SK-N-SH (cell line): ENCODE results near the gene SPG7. TPM values are rescaled to one million over a fixed set of nuclear protein-coding genes. Genes with fewer than 3 reads are reported as not detected.

Experiments
- CTCF ChIA-PET: fragments of 300-600, 350-600 bp; formaldehyde crosslinking; extraction: SDS; loops from one replicate; lab custom pipeline; 2021; lab: Yijun Ruan, JAX
- POLR2A ChIA-PET: fragments of 350-600 bp; sonication (Branson Sonifier 250); formaldehyde crosslinking; extraction: SDS; loops from one replicate; lab custom pipeline; 2020; ENCODE audit warnings: antibody characterized with exemption, inconsistent platforms; lab: Yijun Ruan, JAX
- DNase-seq: peaks from one replicate; pipeline ENCODE4 v3.0.0; 2012
- H2AFZ ChIP-seq: fragments of 200-600 bp; sonication (generic); 2 replicates; pipeline ENCODE4 v1.8.1; 2016; ENCODE audit warnings: antibody characterized with exemption, mild to moderate bottlenecking, low read depth
- H3F3A ChIP-seq: fragments of 200-600 bp; sonication (generic); replicated peaks from 2 replicates; pipeline ENCODE3; 2016; ENCODE audit warnings: antibody characterized with exemption, mild to moderate bottlenecking; ENCODE audit not compliant: insufficient read depth
- H3K27ac ChIP-seq, 2 experiments: fragments of 200-500 bp in 1 of 2; fragments of 200-600 bp in 1 of 2; sonication (Bioruptor generic) in 1 of 2; sonication (generic), shearing (Covaris generic) in 1 of 2; 2 replicates each; pipeline versions ENCODE4 v1.5.1 to v1.6.1; 2014 to 2016; ENCODE audit warnings: low read depth in 2 of 2, inconsistent platforms in 1 of 2, low read length in 1 of 2, mild to moderate bottlenecking in 1 of 2, mixed read lengths in 1 of 2
- H3K27me3 ChIP-seq: fragments of 200-600 bp; sonication (generic), shearing (Covaris generic); 2 replicates; pipeline ENCODE4 v1.6.1; 2016; ENCODE audit warnings: mixed run types; ENCODE audit not compliant: insufficient read depth
- H3K36me3 ChIP-seq, 2 experiments: fragments of 200-500 bp in 1 of 2; fragments of 200-600 bp in 1 of 2; sonication (Bioruptor generic) in 1 of 2; sonication (generic) in 1 of 2; replicated peaks in 1 of 2; 2 replicates each; pipeline versions ENCODE3 to v1.5.1; 2014 to 2016; ENCODE audit warnings: low read length in 1 of 2, mild to moderate bottlenecking in 1 of 2; ENCODE audit not compliant: insufficient read depth in 2 of 2, control insufficient read depth in 1 of 2
- H3K4me1 ChIP-seq, 2 experiments: fragments of 200-500 bp in 1 of 2; fragments of 200-600 bp in 1 of 2; sonication (Bioruptor generic) in 1 of 2; sonication (generic), shearing (Covaris generic) in 1 of 2; 2 replicates each; pipeline versions ENCODE4 v1.5.1 to v1.6.1; 2014 to 2016; ENCODE audit warnings: low read depth in 1 of 2, low read length in 1 of 2, mixed run types in 1 of 2; ENCODE audit not compliant: insufficient read depth in 2 of 2, control insufficient read depth in 1 of 2
- H3K4me2 ChIP-seq: fragments of 200-600 bp; sonication (generic), shearing (Covaris generic); 2 replicates; pipeline ENCODE4 v1.6.1; 2017; ENCODE audit warnings: mixed run types
- H3K4me3 ChIP-seq, 2 experiments: fragments of 200-500 bp in 1 of 2; fragments of 200-600 bp in 1 of 2; sonication (Bioruptor generic) in 1 of 2; sonication (generic), shearing (Covaris generic) in 1 of 2; 2 replicates each; pipeline versions ENCODE4 v1.5.1 to v1.8.1; 2014 to 2016; ENCODE audit warnings: low read depth in 2 of 2, inconsistent platforms in 1 of 2, low read length in 1 of 2, mild to moderate bottlenecking in 1 of 2, mixed read lengths in 1 of 2, moderate library complexity in 1 of 2
- H3K79me2 ChIP-seq: fragments of 200-600 bp; sonication (generic); 2 replicates; pipeline ENCODE4 v1.8.1; 2017; ENCODE audit warnings: mild to moderate bottlenecking; ENCODE audit not compliant: insufficient read depth
- H3K9ac ChIP-seq: fragments of 200-600 bp; sonication (generic); 2 replicates; pipeline ENCODE4 v1.6.1; 2017; ENCODE audit warnings: mixed run types
- H3K9me2 ChIP-seq: fragments of 200-600 bp; sonication (generic); 2 replicates; pipeline ENCODE4 v1.6.1; 2017; ENCODE audit warnings: mixed run types
- H3K9me3 ChIP-seq: fragments of 200-600 bp; sonication (generic); 2 replicates; pipeline ENCODE4 v1.6.1; 2017; ENCODE audit warnings: mixed run types, mild to moderate bottlenecking, moderate library complexity
- H4K20me1 ChIP-seq: fragments of 200-600 bp; sonication (generic); 2 replicates; pipeline ENCODE4 v1.6.1; 2017; ENCODE audit warnings: mild to moderate bottlenecking, mixed run types; ENCODE audit not compliant: insufficient read depth
- CTCF ChIP-seq: fragments of 200-600 bp; sonication (generic); IDR thresholded peaks from 2 replicates; pipeline ENCODE4 v1.6.1; 2017; ENCODE audit warnings: antibody characterized with exemption, mild to moderate bottlenecking, moderate library complexity
- EP300 ChIP-seq, 2 experiments: IDR thresholded peaks; 2 replicates each; pipeline versions ENCODE4 v1.4.0 to v1.6.1; 2012; ENCODE audit warnings: borderline replicate concordance in 1 of 2, low read depth in 1 of 2, low read length in 1 of 2
- FOXM1 ChIP-seq: IDR thresholded peaks from 2 replicates; pipeline ENCODE4 v1.4.0; 2012; ENCODE audit warnings: low read depth, mild to moderate bottlenecking
- GATA2 ChIP-seq: sonication (generic); formaldehyde crosslinking; IDR thresholded peaks from 2 replicates; pipeline ENCODE4 v1.5.0; 2020; ENCODE audit warnings: mild to moderate bottlenecking, missing genetic modification reagents
- JUND ChIP-seq: IDR thresholded peaks from 2 replicates; pipeline ENCODE4 v1.4.0; 2012
- MXI1 ChIP-seq: IDR thresholded peaks from 2 replicates; pipeline ENCODE4 v1.6.1; 2012; ENCODE audit warnings: mild to moderate bottlenecking, low read depth, low read length, improper control_type of control experiment
- POLR2AphosphoS5 ChIP-seq: IDR thresholded peaks from 2 replicates; pipeline ENCODE4 v1.6.1; 2012; ENCODE audit warnings: low read depth, low read length
- SIN3A ChIP-seq: IDR thresholded peaks from 2 replicates; pipeline ENCODE4 v1.6.1; 2012; ENCODE audit warnings: low read depth, mild to moderate bottlenecking, low read length, moderate library complexity, borderline replicate concordance
- SMC3 ChIP-seq: IDR thresholded peaks from 2 replicates; pipeline ENCODE4 v1.6.1; 2012; ENCODE audit warnings: low read depth, low read length, improper control_type of control experiment
- TEAD4 ChIP-seq: IDR thresholded peaks from 2 replicates; pipeline ENCODE4 v1.4.0; 2012; ENCODE audit warnings: mild to moderate bottlenecking, borderline replicate concordance; ENCODE audit not compliant: insufficient read depth
- USF1 ChIP-seq: IDR thresholded peaks from 2 replicates; pipeline ENCODE4 v1.4.0; 2012; ENCODE audit warnings: low read depth, borderline replicate concordance
- YY1 ChIP-seq: IDR thresholded peaks from 2 replicates; pipeline ENCODE4 v1.4.0; 2012; ENCODE audit warnings: low read depth, mild to moderate bottlenecking
- ZBTB33 ChIP-seq: IDR thresholded peaks from 2 replicates; pipeline ENCODE4 v1.4.0; 2012; ENCODE audit warnings: low read depth, borderline replicate concordance
- WGBS: methylation state at CpG from one replicate; pipeline ENCODE4 v1.1.6; 2017; ENCODE audit warnings: low lambda C conversion rate; 5-methylcytosine and 5-hydroxymethylcytosine counted together
- polyA plus RNA-seq, 3 experiments: library from polyadenylated mRNA; depleted of rRNA; stranded (reverse); fragments of >200 nt; gene quantifications; 2 replicates each; pipeline ENCODE4 v1.2.3, GENCODE V29; 2012

The SPG7 gene
- polyA plus RNA-seq, 1 of the 3 experiments (the other 2 are of a cell fraction), result 100 TPM

- TF ChIP-seq YY1, result no peak
- no peak for TF ChIP-seq SIN3A
- no peak for TF ChIP-seq MXI1
- no peak for TF ChIP-seq JUND
- TF ChIP-seq TEAD4, result no peak
- TF ChIP-seq SMC3, result no peak
- TF ChIP-seq POLR2AphosphoS5, result no peak
- TF ChIP-seq GATA2 (CRISPR knock-in tag), result no peak
- TF ChIP-seq FOXM1, result no peak
- TF ChIP-seq CTCF, result no peak
- no peak for TF ChIP-seq EP300 (IDR thresholded peaks at IDR 0.05; ENCODE audit: borderline replicate concordance in 1 of 2, low read depth in 1 of 2, low read length in 1 of 2)
- no peak for TF ChIP-seq ZBTB33
- TF ChIP-seq USF1, result no peak
- ChIA-PET POLR2A (interaction anchor here (1.2 kb wide), 1 partner anchor 36 kb away, joined by 3 read pairs; no protein-coding TSS in a partner anchor), CTCF (interaction anchor here (0.8 to 1.1 kb wide), 4 partner anchors 13 to 44 kb away, joined by 3 to 4 read pairs (median 3); no protein-coding TSS in a partner anchor)
- no peak overlapping the region for H3K4me3 ChIP-seq
- no peaks in the 10 kb centered on the region for H3K9me2 ChIP-seq
- peaks cover 13 to 14% of the 10 kb centered on the region in 2 experiments; a peak in 3 of 4 replicates for H3K4me1 ChIP-seq
- peak overlapping the region in 1 of 2 experiments; percentile 77; a peak in 2 of 4 replicates for H3K27ac ChIP-seq
- peak overlapping the region; percentile 29; the same call in 1 of the 2 replicates for H3K9ac ChIP-seq
- H3F3A ChIP-seq, result peaks cover 15% of the 10 kb centered on the region
- H3K36me3 ChIP-seq, result no peaks in the 10 kb centered on the region
- H2AFZ ChIP-seq, result peak overlapping the region; percentile 79; the same call in 1 of the 2 replicates
- no peak for DNase-seq
- H3K9me3 ChIP-seq, result no peaks in the 10 kb centered on the region
- H3K27me3 ChIP-seq, result no peaks in the 10 kb centered on the region
- peak overlapping the region; percentile 66; the same call in 1 of the 2 replicates for H3K4me2 ChIP-seq
- H4K20me1 ChIP-seq, result no peaks in the 10 kb centered on the region
- no peaks in the 10 kb centered on the region for H3K79me2 ChIP-seq
- 49% methylated on average over 10 of the region's 22 CpGs for WGBS
These were observed 93.7 kb downstream of the SPG7 start for GRCh38 chr16:89601906-89602272.
